ENCODE measurements around the gene PLA2R1.
"Not testable (repeated sequence)": the region's sequence is repeated elsewhere in the genome, so short reads cannot be mapped to it uniquely, and the experiment has no call there.

PLA2R1 gene

DNA sequence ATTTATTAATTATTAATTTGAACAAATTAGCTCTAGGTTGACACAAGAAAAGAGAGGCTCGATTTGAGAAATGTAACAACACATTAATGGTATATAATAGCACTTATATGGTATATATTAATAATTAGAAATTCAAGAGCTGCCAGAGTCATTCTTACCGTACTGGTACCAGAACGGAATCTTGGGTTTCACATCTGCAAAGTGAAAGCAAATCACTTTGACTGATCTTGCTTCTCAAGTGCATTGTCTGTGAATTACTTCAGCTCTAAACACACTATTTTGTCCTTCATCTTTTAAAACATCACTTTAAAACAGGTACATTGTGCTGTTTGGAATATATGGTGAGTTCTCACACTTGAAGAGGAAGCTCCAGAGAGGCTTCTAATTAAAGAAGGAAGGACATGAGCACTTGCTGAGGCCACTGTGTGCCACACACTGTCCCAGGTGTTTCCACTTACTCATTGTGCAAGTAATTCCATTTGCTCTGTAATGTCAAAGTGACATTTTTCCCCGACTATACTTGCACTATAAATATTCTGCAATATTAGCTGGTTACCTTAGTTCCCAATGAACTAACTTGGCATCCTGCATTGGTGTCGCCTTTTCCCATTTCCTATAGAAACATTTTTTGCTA lies 85.8 kb downstream of the PLA2R1 start:
- no peak for DNase-seq

DNA sequence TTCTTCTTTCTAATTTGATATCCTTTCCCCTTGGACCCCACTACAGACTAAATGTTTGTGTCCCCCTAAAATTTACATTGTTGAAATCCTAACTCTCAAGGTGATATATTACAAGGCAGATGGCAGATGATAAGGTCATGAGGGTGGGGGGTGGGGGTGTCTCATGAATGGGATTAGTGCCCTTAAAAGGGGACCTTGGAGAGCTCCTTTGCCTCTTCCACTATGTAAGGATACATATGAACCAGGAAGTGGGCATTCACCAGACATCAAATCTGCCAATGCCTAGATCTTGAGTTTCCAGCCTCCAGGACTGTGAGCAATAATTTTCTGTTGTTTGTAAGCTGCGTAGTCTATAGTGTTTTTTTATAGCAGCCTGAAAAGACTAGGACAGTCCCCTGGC lies 89.1 kb downstream of the PLA2R1 start:
- DNase-seq: no peak

DNA sequence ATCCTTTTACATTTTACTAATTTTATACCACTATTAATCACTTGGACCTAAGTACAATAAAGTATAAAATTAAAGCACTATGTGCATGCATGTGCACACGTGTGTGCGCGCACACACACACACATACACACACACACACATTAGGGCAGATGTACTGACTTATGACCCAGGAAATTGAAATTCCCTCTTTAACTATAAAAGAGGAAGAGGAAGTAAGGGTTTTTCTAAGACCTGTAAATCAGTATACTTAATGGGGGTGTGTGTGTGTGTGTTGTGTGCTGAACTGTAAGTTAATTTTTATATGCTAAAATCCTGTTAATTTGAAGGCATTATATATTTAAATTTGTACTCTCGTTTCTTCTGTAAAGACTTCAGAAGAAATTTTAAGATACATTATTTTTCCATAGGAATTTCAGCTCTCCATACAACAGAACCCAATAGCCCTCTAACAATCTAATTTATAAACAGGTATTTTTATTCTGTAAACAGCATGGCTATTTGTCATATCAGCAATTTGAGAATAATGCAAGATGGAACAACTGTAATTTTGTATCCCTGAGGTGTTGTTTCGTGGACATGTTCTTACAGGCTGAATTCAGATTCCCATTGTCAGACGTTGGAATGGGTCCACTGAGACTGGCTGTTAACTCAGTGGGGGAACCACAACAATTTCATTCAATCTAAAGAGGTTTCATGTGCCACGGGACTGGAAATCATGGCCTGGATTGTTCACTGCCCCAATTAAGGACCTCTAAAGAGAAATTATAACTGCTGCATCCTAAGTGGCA lies 90.9 kb downstream of the PLA2R1 start:
- no peak for DNase-seq

DNA sequence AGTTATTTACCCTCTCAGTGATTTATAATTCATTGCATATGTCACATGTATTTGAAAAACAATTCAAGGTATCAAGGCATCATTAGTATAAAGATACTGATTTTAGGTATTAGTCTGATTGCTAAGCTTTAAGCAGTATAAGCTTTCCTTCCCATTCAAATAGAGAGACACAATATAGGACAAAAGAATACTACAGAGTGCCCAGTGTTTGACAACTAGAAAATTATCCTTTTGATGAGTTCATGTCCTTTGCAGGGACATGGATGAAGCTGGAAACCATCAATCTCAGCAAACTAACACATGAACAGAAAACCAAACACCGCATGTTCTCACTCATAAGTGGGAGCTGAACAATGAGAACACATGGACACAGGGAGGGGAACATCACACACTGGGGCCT lies 91.9 kb downstream of the PLA2R1 start:
- DNase-seq: not testable (repeated sequence)

DNA sequence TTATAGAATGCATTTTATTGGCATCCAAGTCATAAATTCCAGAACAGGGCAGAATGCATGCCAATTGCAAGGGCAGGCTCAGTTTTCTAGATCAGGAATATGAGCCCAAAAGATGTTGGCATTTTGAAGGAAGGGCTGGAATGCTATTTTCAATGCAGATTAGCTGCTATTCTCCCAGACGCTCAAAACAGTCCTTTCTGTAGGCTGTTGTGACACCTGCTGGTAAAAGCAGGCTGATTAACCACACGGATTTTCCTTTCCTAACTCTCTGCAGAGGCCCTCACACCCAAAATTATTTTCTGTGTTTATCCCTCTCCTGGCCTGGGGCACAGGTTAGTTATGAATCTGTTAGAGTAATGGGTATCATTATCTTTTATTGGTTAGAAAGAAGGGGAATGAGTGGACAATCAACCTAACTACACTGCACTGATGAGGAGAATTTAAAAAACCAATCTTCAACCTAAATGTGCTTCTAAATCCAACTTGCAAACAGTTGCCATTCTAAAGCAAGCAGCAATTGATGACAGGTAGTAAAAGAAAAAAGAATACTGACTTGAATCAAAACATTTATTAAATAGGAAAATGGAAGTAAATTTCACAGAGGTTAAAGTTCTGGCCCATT lies 94.0 kb downstream of the PLA2R1 start:
- peak; percentile 4 for DNase-seq

DNA sequence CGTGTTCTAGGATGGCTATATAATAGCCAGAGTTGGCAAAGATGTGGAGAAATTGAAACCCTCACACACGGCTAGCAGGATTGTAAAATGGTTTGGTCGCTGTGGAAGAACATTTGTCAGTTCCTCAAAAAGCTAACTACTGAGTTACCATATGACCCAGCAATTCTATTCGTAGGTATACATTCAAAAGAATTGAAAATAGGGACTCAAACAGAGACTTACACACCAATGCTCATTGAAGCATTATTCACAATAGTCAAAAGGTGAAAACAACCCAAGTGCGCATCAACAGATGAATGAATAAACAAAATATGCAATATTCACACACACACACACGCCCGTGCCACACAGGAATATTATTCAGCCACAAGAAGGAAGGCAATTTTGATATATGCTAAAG lies 98.7 kb downstream of the PLA2R1 start:
- no peak for DNase-seq

DNA sequence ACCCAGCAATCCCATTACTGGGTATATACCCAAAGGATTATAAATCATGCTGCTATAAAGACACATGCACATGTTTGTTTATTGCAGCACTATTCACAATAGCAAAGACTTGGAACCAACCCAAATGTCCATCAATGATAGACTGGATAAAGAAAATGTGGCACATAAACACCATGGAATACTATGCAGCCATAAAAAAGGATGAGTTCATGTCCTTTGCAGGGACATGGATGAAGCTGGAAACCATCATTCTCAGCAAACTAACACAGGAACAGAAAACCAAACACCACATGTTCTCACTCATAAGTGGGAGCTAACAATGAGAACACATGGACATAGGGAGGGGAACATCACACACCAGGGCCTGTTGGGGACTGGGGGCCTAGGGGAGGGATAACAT lies 99.9 kb downstream of the PLA2R1 start:
- not testable (repeated sequence) for DNase-seq

DNA sequence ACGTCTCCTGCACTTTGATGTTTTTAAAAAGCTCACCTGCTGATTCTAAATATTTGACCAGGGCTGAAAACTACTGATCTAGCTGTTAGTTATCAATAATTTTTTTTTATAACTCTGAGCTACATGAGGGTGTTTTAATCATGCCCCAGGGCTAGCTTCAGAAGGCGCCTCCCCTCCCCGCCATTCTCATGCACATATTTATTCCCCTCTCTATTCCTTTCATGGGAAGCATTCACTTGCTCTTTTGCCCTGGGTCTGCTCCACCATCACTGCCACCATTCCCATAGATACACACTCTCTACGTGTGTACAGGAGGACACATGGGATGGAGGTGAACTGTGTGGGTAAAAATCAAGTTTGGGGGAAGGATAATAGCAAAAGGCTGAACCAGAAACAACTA lies 101.0 kb downstream of the PLA2R1 start:
- DNase-seq: no peak

DNA sequence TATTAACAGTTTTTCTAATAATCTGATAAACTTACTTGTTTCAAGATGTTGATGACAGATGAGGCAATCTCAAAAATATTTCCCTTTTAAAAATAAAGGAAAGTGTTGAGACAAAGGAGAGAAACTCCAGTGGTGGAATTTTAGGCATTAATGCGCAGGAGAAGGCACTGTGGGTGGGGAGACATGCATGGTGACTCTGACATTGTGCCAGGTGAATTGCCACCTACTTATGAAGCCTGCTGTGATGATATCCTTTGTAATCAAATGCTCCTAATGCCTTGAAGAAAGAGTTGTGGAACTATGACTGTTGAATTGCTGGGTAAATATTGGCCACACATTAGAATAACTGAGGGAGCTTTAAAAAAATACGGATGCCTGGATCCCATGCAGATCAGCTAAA lies 101.4 kb downstream of the PLA2R1 start:
- no peak for DNase-seq

DNA sequence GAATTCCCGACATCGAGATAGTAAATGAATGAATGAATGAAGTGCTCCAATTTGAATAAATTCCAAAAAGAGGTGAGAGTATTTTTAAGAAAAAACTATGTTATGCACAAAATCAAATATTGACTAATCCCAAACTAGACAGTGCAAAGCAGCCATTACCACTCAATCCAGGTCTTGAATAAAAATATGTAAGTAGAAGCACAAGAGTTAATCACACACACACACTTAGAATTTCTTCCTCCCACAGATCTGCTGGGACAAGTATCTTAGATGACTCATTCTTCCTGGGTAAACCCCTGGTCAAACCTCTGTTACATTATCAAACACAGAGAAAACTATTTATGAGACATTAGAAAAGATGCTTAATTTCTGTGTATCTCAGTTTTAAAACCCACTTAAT lies 102.0 kb downstream of the PLA2R1 start:
- no peak for DNase-seq

DNA sequence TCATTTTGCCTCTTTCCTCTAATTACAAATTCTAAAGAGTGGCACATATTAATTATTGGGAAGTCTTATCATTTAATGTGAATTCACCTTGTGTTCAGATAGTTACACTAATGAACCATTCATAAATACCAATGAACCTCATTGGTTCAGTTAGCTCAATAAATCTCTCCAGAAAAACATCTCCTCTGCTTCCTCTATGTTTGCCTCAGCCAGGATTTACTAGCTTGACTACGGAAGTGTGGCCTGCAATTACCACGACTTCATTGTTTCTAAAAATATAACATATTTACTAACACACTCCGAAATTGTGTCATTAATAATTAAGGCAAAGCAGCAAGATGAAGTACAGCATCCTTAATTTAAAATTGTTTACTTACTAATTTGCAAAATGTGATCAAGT lies 103.3 kb downstream of the PLA2R1 start:
- DNase-seq: no peak

DNA sequence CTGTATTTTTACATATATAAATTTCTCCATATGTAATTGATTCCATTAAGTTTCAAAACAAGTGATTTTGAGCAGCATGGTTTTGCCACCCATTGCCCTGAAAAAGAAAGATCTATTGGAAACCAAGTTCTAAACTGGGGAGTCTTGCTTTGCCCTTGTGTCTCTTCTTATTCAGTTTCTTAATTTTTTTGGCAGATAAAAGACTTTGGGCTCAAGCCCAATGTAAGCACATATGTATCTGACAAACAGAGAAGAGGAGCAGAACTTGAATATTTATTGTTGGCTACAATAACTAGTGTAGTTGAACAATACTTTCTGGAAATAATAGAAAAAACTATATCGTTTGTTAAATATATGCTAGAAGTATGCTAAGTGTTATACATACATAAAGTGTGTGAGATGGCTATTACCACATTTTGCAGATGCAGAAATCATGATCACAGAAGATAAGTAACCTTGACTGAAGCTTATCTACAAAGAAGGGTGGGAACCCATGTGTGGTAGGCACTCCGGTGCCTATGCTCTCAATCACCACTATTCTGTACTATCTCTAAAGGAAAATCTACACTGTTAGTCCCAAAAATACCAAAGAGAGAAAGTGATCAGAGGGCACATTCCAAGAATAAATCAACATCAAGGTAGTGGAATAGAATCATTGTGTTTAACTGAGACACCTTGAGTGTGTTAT lies 109.1 kb downstream of the PLA2R1 start:
- DNase-seq: no peak

DNA sequence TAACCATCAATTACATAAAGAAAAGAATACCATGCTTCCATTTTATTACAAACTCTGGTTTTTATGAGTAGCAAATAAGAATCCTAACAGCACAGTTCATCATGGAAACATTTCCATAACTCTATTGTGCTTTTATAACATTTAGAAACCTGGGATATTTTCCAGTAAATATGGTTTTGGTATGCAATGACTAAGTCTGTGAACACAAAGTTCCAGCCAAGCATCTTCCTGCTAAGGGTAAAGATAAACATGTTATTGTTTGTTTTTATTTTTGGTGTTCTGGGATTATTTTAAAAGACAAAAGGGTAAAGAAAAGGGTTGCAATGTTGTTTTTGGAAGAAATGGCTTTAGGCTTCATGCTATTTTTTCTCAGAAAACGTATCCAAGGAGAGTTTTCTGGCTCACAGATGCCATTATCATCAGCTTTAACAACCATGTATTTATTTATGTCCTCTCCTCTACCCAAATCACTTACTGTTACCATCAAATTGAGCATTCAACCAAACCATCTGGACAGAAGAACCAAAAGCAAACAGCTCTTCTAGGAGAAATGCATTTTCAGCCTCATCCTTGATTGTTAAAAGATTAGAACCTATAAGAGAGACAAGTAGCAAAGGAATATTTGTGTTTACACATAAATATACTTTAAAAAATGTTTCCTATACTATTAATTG lies 116.0 kb downstream of the PLA2R1 start:
- DNase-seq: no peak

DNA sequence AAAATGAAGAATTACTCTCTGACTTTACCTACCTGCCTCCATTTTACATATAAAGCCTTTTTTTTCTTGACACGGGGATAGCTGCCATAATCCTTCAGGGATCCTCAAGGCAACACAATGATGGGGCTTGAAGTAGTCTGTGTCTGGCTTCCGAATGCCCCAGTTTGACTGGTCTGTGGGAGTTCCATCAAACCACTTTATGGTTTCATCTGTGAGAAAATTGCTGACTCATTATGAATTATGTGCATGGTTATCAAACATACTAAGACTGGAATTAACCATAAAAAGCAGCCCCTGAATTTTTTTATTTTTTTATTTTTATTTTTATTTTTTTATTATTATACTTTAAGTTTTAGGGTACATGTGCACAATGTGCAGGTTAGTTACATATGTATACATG lies 117.5 kb downstream of the PLA2R1 start:
- no peak for DNase-seq

DNA sequence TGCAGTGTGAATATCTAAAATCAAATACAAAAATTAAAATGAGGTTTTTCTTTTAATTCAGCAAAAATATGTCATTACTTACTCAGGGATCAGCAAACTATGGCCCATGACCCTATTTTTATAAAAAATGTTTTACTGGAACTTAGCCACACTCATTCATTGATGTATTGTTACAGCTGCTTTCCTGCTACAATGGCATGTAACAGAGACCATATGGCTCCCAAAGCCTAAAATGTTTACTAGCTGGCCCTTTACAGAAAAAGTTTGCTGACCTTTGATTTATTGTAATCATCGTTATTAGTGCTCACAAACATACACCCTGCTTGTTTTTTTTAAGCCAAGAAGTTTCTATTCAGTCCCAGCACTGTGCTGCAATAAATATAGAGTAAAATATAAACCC lies 120.3 kb downstream of the PLA2R1 start:
- no peak for DNase-seq

DNA sequence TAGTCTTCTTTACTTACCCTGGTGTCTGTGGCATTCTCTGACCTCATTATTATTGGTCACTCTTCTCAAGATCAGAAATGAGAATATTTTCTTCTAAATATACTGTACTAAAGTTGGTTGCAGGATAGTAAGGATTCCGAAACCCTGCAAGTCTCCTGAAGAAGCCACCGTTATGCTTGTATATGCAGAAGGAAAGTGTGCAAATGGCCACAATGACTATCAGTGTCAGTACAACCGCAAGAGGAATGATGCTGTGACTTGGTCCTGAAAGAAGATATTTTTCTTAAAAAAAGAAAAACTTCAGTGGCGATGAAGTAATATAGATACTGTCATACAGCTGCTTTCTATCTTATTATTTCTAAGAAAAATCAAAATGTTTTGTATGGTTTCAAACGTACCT lies 120.7 kb downstream of the PLA2R1 start:
- no peak for DNase-seq

DNA sequence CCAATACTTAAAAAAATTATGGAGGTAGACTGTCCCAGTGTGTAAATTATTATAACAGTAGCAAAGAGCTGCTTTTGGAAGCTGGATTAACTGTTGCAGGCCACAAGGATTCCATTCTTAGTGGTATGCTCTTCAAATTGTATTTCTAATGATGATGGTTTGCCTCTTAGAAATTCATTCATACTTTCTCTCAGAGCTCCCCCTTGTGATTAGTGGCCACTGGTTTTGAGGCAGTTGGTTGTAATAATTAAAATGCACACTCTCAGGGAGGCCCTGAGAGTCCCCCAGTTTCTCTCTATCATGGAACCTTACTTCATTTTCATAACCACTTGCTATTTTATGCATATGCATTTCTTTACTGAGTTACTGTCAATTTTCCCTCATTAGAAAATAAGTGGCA lies 122.5 kb downstream of the PLA2R1 start:
- no peak for DNase-seq

DNA sequence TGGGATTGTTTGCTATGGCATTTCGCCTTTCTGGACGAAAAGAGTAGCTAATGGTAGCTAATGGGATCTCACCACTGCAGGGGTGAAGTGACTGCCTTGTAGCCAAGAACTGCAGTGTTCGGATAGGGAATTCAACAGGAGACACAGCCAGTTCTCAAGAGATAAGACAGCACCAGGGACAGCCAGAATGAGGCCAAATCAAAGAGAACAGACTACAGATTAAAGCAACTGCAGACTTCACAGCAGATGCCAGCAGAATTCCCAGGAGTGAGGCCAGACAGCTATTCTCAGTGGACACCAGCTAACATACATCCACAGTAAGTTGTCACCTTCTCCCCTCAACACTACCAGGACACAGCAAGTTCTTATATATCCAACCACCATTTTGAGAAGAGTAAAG lies 124.0 kb downstream of the PLA2R1 start:
- DNase-seq: no peak

DNA sequence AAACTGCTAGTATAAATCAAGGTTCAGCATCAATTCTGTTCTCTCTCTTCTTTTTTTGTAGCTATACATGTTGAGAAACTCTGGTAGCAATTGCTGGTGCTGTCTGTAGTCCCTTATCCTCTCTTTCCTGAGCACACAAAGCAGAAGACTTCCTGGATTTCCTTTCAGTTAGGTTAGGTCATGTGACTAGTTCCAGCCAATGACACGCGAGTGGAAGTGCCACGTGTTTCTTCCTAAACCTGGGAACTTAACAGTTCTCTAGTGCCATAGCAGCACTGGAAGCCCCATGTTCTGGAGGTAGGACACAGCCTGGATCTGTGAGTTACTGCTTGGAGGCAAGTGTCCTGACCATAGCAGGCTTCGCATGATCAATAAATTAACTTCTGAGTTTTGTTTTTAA lies 125.9 kb downstream of the PLA2R1 start:
- no peak for DNase-seq

DNA sequence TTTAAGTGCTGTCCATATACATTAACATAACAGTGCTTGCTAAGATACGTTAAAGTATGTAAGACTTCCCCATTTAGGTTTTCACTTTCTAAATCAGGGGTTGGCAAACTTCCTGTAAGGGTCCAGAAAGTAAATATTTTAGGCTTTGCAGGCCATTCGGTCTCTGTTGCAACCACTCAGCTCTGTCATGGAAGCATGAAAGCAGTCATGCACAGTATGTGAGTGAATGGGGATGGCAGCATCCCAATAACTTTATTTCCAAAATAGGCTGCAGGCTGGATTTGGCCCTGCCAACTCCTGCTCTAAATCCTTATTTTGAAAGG lies 128.7 kb downstream of the PLA2R1 start:
- no peak for DNase-seq

DNA sequence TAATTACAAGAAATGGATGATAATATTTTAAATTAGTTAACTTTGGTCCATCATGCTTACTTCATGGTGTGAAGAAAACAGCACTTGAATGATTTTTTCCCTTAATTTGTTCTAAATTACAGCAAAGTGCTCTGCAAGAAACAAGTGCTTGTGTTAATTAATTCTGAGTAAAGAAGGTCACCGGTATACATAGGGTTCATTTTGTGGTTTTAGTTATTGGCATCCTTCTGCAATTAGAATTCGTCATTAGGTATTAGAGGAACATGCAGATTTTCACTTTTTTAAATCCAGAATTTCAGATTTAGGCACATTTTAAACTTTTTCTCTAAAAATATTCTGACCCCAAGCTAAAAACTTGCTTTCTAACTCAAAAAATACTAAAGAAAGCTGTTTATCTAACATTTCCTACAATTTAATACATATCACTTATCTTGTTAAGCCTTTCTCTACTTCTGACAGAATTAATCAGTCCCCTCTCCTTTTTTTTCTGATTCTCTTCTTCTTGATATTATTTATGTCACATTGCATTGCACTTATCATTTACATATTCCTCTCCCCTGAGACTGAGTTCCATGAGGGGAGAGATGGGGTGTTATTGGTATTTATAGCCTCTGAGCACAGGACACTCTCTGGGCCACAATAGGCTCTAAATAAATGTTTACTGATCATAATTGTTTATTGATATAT lies 129.2 kb downstream of the PLA2R1 start:
- no peak for DNase-seq

DNA sequence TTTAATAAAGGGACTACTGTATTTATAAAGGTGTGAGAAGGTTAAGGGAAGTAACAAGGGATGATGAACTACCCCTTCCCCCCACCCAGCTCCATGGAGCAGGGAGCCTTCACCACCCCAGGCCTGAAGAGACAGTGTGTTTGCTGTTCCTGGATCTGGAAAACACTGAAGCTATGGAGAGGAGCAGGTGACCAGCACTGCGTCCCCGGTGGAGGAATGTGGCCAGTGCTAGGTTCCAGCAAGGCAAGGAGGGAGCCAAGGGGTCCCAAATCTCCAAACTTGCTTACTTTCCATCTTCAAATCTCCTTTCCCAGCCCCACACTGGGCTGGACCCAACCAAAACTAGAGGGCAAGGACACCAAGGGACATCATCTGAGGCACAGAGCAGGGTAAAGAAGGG lies 135.7 kb downstream of the PLA2R1 start:
- DNase-seq: no peak

DNA sequence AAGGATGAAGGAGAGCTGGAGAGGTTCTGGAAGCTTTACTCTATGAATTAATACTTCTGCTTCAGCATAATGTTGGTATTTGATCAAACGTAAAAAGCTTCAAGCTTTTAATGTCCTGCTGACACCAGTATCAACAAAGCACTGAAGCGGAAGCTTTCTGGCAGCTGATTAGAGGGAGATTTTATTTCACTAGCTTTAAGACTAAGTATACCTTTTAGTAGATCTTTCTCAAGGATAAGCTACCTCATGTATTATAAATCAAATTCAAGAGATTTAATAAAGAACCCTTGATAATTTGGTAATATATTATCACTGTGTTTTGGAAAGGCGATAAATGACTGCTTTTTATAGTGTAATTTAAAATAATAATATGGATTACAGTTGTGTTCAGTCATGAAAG lies 136.4 kb downstream of the PLA2R1 start:
- DNase-seq: no peak
